ENCODE measurements around the gene IP6K3. TPM values are rescaled to one million over a fixed set of nuclear protein-coding genes. Genes with fewer than 3 reads are reported as not detected.

Gene IP6K3
- polyA plus RNA-seq, 1 experiment: 0.75 TPM

DNA sequence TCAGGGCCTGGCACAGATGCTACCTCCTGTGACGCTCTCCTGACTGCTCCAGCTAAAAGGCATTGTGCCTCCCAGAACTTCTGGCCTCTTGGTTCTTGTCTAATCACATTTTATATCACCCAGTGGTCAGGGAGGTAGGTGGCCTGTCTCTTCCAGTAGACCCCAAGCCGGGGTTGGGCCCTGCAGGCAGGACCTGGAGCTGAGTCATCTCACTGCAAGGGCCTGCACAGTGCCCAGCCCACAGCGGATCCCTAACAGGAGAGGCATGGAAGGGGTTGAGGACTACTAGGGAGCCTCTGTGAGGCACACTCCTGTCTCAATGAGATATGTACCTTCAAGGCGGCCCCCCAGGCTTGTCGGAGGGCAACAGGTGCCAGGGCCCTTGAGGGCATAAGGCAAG, 35.9 kb upstream of the IP6K3 start:
- CTCF ChIA-PET: interaction anchor here (1.0 to 4.0 kb wide), 3 partner anchors 12 to 245 kb away, joined by 3 to 34 read pairs (median 4); no protein-coding TSS in a partner anchor
- TF ChIP-seq, protein P1, sequence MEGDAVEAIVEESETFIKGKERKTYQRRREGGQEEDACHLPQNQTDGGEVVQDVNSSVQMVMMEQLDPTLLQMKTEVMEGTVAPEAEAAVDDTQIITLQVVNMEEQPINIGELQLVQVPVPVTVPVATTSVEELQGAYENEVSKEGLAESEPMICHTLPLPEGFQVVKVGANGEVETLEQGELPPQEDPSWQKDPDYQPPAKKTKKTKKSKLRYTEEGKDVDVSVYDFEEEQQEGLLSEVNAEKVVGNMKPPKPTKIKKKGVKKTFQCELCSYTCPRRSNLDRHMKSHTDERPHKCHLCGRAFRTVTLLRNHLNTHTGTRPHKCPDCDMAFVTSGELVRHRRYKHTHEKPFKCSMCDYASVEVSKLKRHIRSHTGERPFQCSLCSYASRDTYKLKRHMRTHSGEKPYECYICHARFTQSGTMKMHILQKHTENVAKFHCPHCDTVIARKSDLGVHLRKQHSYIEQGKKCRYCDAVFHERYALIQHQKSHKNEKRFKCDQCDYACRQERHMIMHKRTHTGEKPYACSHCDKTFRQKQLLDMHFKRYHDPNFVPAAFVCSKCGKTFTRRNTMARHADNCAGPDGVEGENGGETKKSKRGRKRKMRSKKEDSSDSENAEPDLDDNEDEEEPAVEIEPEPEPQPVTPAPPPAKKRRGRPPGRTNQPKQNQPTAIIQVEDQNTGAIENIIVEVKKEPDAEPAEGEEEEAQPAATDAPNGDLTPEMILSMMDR (IDR thresholded peaks at IDR 0.05; ENCODE audit: insufficient read depth, low read depth, low read length): no peak
- POLR2A ChIA-PET: no interaction called here
- DNase-seq (ENCODE audit: low read depth): no peak
- Histone ChIP-seq H3K36me3 (ENCODE audit: control insufficient read depth, insufficient read depth, low read length) (peaks cover 45% of the 10 kb centered on the region), H3K4me3 (ENCODE audit: low read depth, low read length) (no peak overlapping the region), H3K27me3 (ENCODE audit: control insufficient read depth, insufficient read depth, low read length) (no peaks in the 10 kb centered on the region)

DNA sequence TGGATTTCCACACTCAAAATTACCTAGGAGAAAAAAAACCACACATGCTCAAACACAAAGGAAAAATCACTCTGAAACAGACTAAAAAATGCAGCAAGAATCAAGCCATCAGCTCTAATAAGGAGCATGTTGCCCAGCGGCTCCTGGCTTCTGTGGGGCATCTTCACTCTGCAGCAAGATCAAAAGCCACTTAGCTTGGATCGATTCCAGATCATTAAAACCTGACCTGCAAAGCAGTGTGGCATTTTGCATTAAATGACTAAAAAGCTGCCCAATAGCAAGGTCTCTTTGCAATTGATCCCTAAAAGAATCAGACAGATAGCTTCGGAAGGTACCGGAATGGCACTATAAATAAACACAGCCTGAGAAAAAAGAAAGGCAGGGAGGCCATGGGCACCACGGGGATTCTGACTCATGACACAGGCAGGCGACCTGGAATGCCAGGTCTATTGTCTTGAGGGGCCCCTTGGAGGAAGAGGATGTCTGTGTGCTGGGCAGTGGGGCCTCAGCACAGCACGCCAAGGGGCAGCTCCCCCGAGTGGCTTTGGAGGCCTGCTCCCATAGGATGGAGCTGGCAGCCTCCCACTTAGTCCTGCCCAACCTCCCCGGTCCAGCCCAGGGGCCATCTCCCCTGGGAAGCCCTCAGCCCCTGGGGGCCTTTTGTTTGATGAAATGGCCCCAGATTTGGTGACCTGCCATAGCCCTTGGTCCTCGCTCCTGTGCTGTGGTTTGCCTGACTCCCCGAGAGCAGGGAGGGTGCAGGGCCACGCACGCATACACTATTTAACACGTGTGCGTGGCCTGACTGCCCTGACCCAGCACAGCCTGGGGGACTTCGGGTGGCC, 34.6 kb upstream of the IP6K3 start:
- DNase-seq (ENCODE audit: low read depth): no peak
- H3K27me3 ChIP-seq (ENCODE audit: control insufficient read depth, insufficient read depth, low read length): no peaks in the 10 kb centered on the region
- H3K4me3 ChIP-seq (ENCODE audit: low read depth, low read length): no peak overlapping the region
- TF ChIP-seq, protein P1 (IDR thresholded peaks at IDR 0.05; ENCODE audit: insufficient read depth, low read depth, low read length): no peak
- H3K36me3 ChIP-seq (ENCODE audit: control insufficient read depth, insufficient read depth, low read length): peaks cover 57% of the 10 kb centered on the region
- POLR2A ChIA-PET: no interaction called here
- CTCF ChIA-PET: interaction anchor here (0.6 to 4.0 kb wide), 4 partner anchors 11 to 195 kb away, joined by 3 to 34 read pairs (median 4); no protein-coding TSS in a partner anchor

DNA sequence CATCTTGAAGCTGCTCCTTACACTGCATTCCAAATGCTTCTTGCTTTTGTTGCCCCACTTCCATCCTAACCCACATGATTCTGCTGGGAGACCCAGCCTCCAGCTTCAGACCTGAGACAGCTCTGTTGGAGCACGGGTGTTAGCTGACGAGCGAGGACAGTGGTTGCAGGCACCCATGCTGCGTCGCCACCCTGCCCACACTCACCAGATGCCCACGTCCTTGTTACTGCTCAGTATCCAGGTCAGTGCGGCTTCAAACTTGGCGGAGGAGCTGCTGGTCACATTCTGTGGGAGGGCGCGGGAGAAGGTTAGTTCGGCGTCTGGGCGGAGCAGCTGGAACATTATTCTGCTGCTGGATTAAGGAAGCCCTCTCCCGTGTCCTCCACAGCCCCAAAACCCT, 33.2 kb upstream of the IP6K3 start:
- H3K36me3 ChIP-seq (ENCODE audit: control insufficient read depth, insufficient read depth, low read length): peaks cover 69% of the 10 kb centered on the region
- H3K27me3 ChIP-seq (ENCODE audit: control insufficient read depth, insufficient read depth, low read length): no peaks in the 10 kb centered on the region
- CTCF ChIA-PET: interaction anchor here (0.6 to 4.0 kb wide), 5 partner anchors 7 to 919 kb away, joined by 4 to 34 read pairs (median 5); no protein-coding TSS in a partner anchor
- H3K4me3 ChIP-seq (ENCODE audit: low read depth, low read length): no peak overlapping the region
- no peak for DNase-seq (ENCODE audit: low read depth)
- TF ChIP-seq, protein P1 (IDR thresholded peaks at IDR 0.05; ENCODE audit: insufficient read depth, low read depth, low read length): no peak
- POLR2A ChIA-PET: no interaction called here

DNA sequence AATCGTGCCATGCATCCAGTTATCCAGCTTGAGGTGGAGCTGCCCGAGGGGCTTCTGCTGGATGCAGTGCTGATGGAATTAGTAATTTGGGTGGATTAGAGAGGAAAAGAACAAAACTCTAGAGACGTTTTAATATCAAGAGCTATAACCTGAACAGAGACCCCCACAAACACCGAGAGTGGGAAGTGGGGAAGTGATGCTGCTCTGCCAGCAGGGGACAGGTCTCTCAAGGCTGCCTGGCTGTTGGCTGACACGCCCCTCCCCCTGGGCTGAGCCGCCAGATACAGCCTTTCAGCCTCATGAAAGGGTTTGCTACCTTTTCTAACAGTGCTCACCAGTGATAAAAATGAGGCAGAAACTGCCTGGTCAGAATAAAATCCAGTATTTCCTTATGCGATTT, 32.6 kb upstream of the IP6K3 start:
- Histone ChIP-seq H3K4me3 (ENCODE audit: low read depth, low read length) (no peak overlapping the region), H3K36me3 (ENCODE audit: control insufficient read depth, insufficient read depth, low read length) (peaks cover 69% of the 10 kb centered on the region), H3K27me3 (ENCODE audit: control insufficient read depth, insufficient read depth, low read length) (no peaks in the 10 kb centered on the region)
- TF ChIP-seq, protein P1 (IDR thresholded peaks at IDR 0.05; ENCODE audit: insufficient read depth, low read depth, low read length): no peak
- POLR2A ChIA-PET: interaction anchor here (0.5 kb wide), 1 partner anchor 13 kb away, joined by 3 read pairs; no protein-coding TSS in a partner anchor
- no peak for DNase-seq (ENCODE audit: low read depth)
- CTCF ChIA-PET: interaction anchor here (0.6 to 4.0 kb wide), 5 partner anchors 8 to 249 kb away, joined by 3 to 34 read pairs (median 4); no protein-coding TSS in a partner anchor

DNA sequence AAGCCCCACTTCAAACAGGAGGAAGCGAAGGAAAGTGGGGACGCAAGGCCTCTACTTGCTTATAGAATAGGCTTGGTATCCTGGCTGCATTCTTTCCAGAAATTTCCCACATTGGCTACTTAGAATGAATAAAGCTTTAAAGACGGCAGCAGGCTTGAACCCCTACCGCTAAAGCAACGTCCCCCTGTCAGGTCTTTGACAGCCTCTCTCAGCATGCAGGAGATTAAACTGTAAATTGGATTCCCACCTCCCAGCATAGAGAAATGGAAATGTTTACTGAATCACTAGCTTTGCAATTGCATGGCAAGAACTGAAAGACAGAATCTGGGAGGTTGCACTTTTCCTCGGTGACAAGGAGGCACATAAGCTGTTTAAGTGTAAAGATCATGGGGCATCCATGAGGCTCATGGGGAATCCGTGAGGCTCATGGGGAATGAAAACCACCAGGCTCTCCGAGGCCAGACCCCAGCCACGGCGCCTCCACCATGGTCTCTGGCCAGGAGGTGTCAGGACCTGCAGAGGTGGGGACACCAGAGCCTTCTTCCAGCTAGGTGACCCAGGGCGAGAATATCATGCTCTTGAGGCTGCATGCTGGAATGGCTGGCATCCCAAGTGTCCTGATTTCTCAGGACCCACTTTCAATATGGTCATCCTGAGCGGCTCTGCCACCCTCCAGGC, 31.9 kb upstream of the IP6K3 start:
- Histone ChIP-seq H3K27me3 (ENCODE audit: control insufficient read depth, insufficient read depth, low read length) (no peaks in the 10 kb centered on the region), H3K36me3 (ENCODE audit: control insufficient read depth, insufficient read depth, low read length) (peaks cover 66% of the 10 kb centered on the region), H3K4me3 (ENCODE audit: low read depth, low read length) (no peak overlapping the region)
- no peak for DNase-seq (ENCODE audit: low read depth)
- CTCF ChIA-PET: interaction anchor here (0.6 to 1.9 kb wide), 4 partner anchors 9 to 249 kb away, joined by 3 to 6 read pairs (median 4); no protein-coding TSS in a partner anchor
- POLR2A ChIA-PET: no interaction called here
- TF ChIP-seq, protein P1 (IDR thresholded peaks at IDR 0.05; ENCODE audit: insufficient read depth, low read depth, low read length): no peak

Data from BJ (cell line).